Mesodermal cell (in vitro differentiated cells): ENCODE data around the gene FAM13A.
A peak's percentile ranks its signal among the peaks of the same experiment; 100 is the strongest.
"Not testable (repeated sequence)": the region's sequence is repeated elsewhere in the genome, so short reads cannot be mapped to it uniquely, and the experiment has no call there.

ENCODE experiments used
- H3K27ac ChIP-seq: 2 replicates; pipeline ENCODE4 v1.7.0; 2013; ENCODE audit warnings: mild to moderate bottlenecking, low read depth, low read length, moderate library complexity; ENCODE audit not compliant: severe bottlenecking
- H3K36me3 ChIP-seq: 2 replicates; pipeline ENCODE4 v1.7.1; 2013; ENCODE audit warnings: mild to moderate bottlenecking, low read length, moderate library complexity; ENCODE audit not compliant: control insufficient read depth, insufficient read depth
- H3K4me1 ChIP-seq: one replicate; pipeline ENCODE4 v1.7.1; 2013; ENCODE audit warnings: mild to moderate bottlenecking, low read length; ENCODE audit not compliant: insufficient read depth, control insufficient read depth, poor library complexity, severe bottlenecking
- H3K4me3 ChIP-seq: 2 replicates; pipeline ENCODE4 v1.7.0; 2013; ENCODE audit warnings: low read length, control low read depth, mild to moderate bottlenecking; ENCODE audit not compliant: insufficient read depth, poor library complexity, severe bottlenecking; ENCODE audit errors: extremely low read depth
- H3K9me3 ChIP-seq: 2 replicates; pipeline ENCODE4 v1.7.1; 2013; ENCODE audit warnings: mild to moderate bottlenecking, low read length, moderate library complexity; ENCODE audit not compliant: control insufficient read depth
- WGBS, 2 experiments: methylation state at CpG; one replicate each; pipeline ENCODE4 v1.1.5; 2013; ENCODE audit warnings: missing lambda C conversion rate in 2 of 2; ENCODE audit not compliant: insufficient coverage in 2 of 2; 5-methylcytosine and 5-hydroxymethylcytosine counted together

Gene FAM13A

DNA sequence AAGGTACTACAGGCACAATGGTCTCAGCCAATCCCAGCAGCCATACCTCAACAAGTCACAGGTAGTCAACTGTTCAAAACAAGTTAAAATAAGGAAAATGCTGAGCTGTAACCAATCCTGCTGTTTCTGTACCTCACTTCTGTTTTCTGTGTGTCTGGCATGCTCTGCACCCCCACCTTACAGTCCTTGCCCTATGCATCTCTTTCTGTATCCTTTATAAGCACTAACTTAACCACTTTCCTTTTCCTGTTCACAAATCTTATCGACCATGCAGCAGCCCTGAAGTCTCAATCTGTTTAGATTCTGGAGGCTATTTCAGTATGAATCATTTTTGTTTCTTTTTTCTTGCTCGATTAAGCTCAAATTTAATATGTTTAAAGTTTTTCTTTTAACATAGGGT lies 12.5 kb upstream of the FAM13A start:
- no peak overlapping the region for H3K4me3 ChIP-seq
- H3K9me3 ChIP-seq, result no peaks in the 10 kb centered on the region
- no peaks in the 10 kb centered on the region for H3K4me1 ChIP-seq
- no peak overlapping the region for H3K27ac ChIP-seq
- WGBS, 2 experiments, result no CpG with 5 or more reads among the region's 2 CpGs
- no peaks in the 10 kb centered on the region for H3K36me3 ChIP-seq

- H3K4me1 ChIP-seq, result no peaks in the 10 kb centered on the region
- no peaks in the 10 kb centered on the region for H3K36me3 ChIP-seq
- no peak overlapping the region for H3K4me3 ChIP-seq
- no peaks in the 10 kb centered on the region for H3K9me3 ChIP-seq
- no peak overlapping the region for H3K27ac ChIP-seq
These were observed 10.4 kb upstream of the FAM13A start for GRCh38 chr4:89067417-89067816.

- no peaks in the 10 kb centered on the region for H3K9me3 ChIP-seq
- no peak overlapping the region for H3K4me3 ChIP-seq
- no peak overlapping the region for H3K27ac ChIP-seq
- 83% methylated on average over 1 of the region's 3 CpGs; no CpG with 5 or more reads in 1 of the 2 experiments for WGBS, 2 experiments
- H3K4me1 ChIP-seq, result no peaks in the 10 kb centered on the region
- no peaks in the 10 kb centered on the region for H3K36me3 ChIP-seq
These were observed 7.9 kb upstream of the FAM13A start for GRCh38 chr4:89064848-89065247.

DNA sequence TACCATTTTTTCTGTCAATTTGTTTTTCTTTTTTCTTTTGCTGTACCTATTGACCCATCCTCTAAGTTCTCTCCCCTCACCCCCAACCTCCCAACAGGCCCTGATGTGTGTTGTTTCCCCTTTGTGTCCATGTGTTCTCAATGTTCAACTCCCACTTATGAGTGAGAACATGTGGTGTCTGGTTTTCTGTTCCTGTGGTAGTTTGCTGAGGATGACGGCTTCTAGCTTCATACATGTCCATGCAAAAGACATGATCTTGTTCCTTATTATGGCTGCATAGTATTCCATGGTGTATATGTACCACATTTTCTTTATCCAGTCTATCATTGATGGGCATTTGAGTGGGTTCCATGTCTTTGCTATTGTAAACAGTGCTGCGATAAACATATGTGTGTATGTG lies 859 bp upstream of the FAM13A start:
- H3K9me3 ChIP-seq, H3K27ac ChIP-seq, H3K36me3 ChIP-seq, H3K4me3 ChIP-seq, H3K4me1 ChIP-seq: not testable (repeated sequence)
- no CpG with 5 or more reads among the region's 2 CpGs for WGBS, 2 experiments

DNA sequence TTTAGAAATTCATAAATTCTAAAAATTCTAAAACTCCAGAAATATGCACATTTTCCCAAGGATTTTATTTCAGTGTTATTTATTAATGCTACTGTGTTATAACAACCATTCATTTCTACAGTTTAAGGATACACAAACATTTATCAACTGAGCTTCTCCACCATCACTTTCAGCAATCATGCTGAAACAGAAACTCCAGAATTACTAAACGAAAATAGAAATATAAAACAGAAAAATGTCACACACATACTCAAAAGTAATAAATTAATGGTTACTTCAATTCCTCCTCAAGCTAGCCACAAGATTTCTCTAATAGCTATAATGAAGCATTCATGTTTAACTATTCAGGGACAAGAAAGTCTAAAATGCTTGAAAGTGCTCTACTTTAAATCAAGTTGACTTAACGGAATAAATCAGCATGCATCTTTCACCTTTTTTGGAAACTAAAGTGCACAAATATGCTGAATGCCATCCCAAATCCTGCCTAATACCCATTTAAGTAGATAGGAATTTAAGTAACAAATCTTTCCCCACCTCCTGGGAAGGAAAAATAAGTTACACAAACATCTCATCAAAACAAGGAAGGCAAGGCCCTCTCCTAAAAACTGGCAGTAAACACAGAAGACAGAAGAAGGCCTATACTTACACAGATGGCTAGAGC lies 563 bp downstream of the FAM13A start:
- peak overlapping the region; percentile 81 for H3K27ac ChIP-seq
- peaks cover 10% of the 10 kb centered on the region for H3K4me1 ChIP-seq
- H3K9me3 ChIP-seq, result peaks cover under 1% of the 10 kb centered on the region
- peak overlapping the region; percentile 48 for H3K4me3 ChIP-seq
- WGBS, 2 experiments, result no CpG with 5 or more reads among the region's 2 CpGs
- peaks cover 3% of the 10 kb centered on the region for H3K36me3 ChIP-seq

DNA sequence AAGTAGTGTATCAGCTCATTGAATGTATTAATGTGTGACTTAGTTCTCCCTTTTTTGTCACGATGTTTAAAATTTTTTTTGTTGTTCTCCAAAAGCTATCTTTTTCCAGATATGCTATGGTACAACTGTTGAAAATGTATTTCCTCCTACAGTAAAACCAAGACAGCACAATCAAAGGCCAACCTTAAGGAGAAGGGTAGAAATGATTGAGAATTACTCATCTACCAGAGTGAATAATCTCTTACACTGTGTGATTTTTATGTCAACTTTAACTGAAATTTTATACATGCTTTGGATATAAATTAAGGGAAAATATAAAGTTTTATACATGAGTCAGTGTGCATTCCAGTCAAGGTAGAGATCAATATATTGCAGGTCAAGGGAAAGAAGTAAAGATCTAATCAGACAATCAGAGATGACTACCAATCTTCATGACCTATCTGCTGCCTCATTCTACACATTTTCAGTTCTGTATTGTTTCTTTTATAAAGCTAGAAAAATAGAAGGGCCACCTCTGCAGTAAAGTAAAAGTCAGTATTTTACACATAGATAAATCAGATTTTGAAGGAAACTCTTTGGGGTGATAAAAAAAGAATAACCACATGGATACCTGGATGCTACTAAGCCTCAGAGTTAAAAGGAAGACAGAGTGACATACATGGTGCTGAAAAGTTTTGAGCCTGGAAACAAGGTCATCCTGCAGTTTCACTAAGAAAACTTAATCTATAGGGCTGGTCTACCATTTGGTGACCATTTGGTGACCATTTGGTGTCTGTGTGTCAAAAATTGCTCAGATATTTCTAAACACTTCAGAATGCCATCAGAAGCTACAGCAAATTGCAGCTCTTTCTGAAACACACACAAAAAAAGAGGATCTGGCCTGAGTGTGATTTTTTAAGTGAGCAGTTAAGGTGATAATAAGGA lies 1.6 kb downstream of the FAM13A start:
- peaks cover 7% of the 10 kb centered on the region for H3K9me3 ChIP-seq
- H3K27ac ChIP-seq, result no peak overlapping the region
- H3K4me3 ChIP-seq, result peak overlapping the region; percentile 48
- peaks cover 10% of the 10 kb centered on the region for H3K4me1 ChIP-seq
- WGBS, 2 experiments, result no CpG with 5 or more reads among the region's 1 CpG
- H3K36me3 ChIP-seq, result peaks cover 4% of the 10 kb centered on the region

DNA sequence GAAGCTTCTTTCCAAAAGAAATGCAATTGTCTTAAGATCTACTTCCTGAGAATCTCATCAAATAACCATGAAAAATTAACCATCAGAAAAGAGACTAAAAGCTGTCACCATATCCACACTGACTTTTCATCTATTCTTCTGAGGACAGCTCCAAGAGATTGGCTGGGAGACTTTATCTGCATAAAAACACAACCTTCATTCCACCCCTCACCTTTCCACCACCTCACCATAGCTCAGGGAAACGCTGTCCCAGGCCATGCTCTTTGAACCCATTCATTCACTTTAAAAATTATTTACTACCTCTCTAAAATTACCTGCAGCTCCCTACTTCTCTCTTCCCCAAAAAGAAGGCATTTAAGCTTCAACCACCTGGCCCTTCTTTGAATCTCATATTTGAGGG lies 2.4 kb downstream of the FAM13A start:
- peaks cover 10% of the 10 kb centered on the region for H3K4me1 ChIP-seq
- H3K9me3 ChIP-seq, result peaks cover 7% of the 10 kb centered on the region
- H3K27ac ChIP-seq, result no peak overlapping the region
- H3K4me3 ChIP-seq, result peak overlapping the region; percentile 6
- WGBS, 2 experiments, result 11 to 40% methylated on average over 1 of the region's 1 CpG
- peaks cover 4% of the 10 kb centered on the region for H3K36me3 ChIP-seq

DNA sequence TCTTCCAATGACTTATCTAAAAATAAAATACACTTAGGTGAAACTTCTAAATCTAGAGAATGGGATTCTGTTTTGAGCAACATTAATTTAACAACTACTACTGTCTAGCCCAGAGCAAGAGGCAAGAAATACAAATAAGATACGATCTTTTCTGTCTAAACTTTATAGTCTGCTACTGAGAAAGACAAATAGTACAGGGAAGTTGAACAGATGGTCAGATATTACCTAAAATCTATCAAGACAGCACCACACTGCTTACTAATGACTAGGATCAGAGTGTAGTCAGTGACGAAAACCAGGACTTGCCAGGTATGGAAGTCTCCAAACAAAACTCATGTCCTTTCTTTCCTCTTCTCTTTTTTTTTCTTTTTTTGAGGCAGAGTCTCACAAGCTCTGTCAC lies 7.1 kb downstream of the FAM13A start:
- H3K36me3 ChIP-seq, result peaks cover 8% of the 10 kb centered on the region
- H3K27ac ChIP-seq, result no peak overlapping the region
- H3K4me1 ChIP-seq, result peaks cover 7% of the 10 kb centered on the region
- peaks cover 7% of the 10 kb centered on the region for H3K9me3 ChIP-seq
- no peak overlapping the region for H3K4me3 ChIP-seq
- 100% methylated on average over 1 of the region's 2 CpGs for WGBS, 2 experiments

DNA sequence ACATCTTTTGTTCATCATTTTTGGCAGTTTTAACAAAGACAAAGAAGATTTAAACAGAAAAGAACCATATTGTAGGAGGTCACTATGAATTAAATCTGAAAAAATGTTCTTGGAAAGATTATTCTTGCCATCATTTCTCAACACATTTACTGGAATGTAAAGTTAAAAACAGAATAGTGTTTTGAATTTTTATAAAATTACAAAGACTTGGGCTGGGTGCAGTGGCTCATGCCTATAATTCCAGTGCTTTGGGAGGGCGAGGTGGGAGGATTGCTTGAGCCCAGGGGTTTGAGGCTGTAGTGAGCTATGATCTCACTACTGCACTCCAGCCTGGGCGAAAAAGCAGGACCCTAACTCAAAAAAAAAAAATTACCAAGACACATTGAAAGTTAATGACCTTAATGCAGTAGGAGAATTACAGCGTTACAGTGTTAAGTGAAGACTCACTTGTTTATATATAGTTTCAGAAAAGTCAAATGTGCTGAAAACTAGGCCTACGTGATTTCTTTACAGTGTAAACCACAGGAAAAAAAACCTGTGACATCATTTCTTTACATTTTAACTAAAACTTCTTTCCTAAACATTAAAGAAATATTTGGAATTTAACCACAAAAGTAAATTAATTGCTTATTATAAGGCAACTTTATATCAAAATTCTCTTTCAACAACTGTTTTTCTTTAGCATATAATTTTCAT lies 7.9 kb downstream of the FAM13A start:
- H3K9me3 ChIP-seq, result peaks cover 7% of the 10 kb centered on the region
- no peak overlapping the region for H3K27ac ChIP-seq
- no peak overlapping the region for H3K4me3 ChIP-seq
- peaks cover 3% of the 10 kb centered on the region for H3K4me1 ChIP-seq
- peaks cover 8% of the 10 kb centered on the region for H3K36me3 ChIP-seq
- WGBS, 2 experiments, result 100% methylated on average over 1 of the region's 4 CpGs

- peaks cover 4% of the 10 kb centered on the region for H3K36me3 ChIP-seq
- H3K27ac ChIP-seq, result no peak overlapping the region
- 83% methylated on average over 1 of the region's 7 CpGs; no CpG with 5 or more reads in 1 of the 2 experiments for WGBS, 2 experiments
- H3K4me1 ChIP-seq, result no peaks in the 10 kb centered on the region
- H3K4me3 ChIP-seq, result no peak overlapping the region
- H3K9me3 ChIP-seq, result no peaks in the 10 kb centered on the region
These were observed 12.7 kb downstream of the FAM13A start for GRCh38 chr4:89044147-89044900.
